MCF 10A (cell line): Measurements from ENCODE around the gene IGIP. TPM values are rescaled to one million over a fixed set of nuclear protein-coding genes. Genes with fewer than 3 reads are reported as not detected.
A peak's percentile ranks its signal among the peaks of the same experiment; 100 is the strongest.

ENCODE experiments used
- BruUV-seq: library from RNA; stranded (reverse); fragments of 400-500 nt; replicated peaks from 2 replicates; lab custom pipeline; 2021; lab: Mats Ljungman, UMichigan
- CTCF ChIA-PET: fragments of 300-600 bp; sonication (Branson Sonifier 250); formaldehyde crosslinking; extraction: SDS; loops from one replicate; lab custom pipeline; 2021; ENCODE audit warnings: antibody characterized with exemption, inconsistent platforms; lab: Yijun Ruan, JAX
- POLR2A ChIA-PET: fragments of 300-600, 350-650 bp; sonication (Branson Sonifier 250); formaldehyde crosslinking; extraction: SDS; loops from one replicate; lab custom pipeline; 2020; ENCODE audit warnings: antibody characterized with exemption, inconsistent platforms; lab: Yijun Ruan, JAX
- DNase-seq: peaks from one replicate; pipeline ENCODE4 v3.0.0-alpha.2; 2018; ENCODE audit not compliant: unreplicated experiment
- H3K27ac Mint-ChIP-seq: one replicate; pipeline ENCODE4 v1.8.0; 2022; ENCODE audit warnings: mild to moderate bottlenecking, low read depth, mixed read lengths; ENCODE audit not compliant: unreplicated experiment
- H3K27me3 Mint-ChIP-seq: one replicate; pipeline ENCODE4 v1.8.0; 2022; ENCODE audit warnings: mixed read lengths; ENCODE audit not compliant: insufficient read depth, unreplicated experiment
- H3K36me3 Mint-ChIP-seq: one replicate; pipeline ENCODE4 v1.8.0; 2022; ENCODE audit warnings: mild to moderate bottlenecking, moderate library complexity, mixed read lengths; ENCODE audit not compliant: insufficient read depth, unreplicated experiment
- H3K4me1 Mint-ChIP-seq: one replicate; pipeline ENCODE4 v1.8.0; 2022; ENCODE audit warnings: mixed read lengths; ENCODE audit not compliant: insufficient read depth, unreplicated experiment
- H3K4me3 Mint-ChIP-seq: one replicate; pipeline ENCODE4 v1.8.0; 2022; ENCODE audit warnings: mild to moderate bottlenecking, moderate library complexity, mixed read lengths; ENCODE audit not compliant: unreplicated experiment
- H3K9me3 Mint-ChIP-seq: one replicate; pipeline ENCODE4 v1.8.0; 2022; ENCODE audit warnings: mixed read lengths; ENCODE audit not compliant: unreplicated experiment
- CTCF ChIP-seq: fragments of 200-600 bp; IDR thresholded peaks from one replicate; pipeline ENCODE4 v1.8.0; 2022; ENCODE audit warnings: antibody characterized with exemption, mild to moderate bottlenecking; ENCODE audit not compliant: unreplicated experiment
- intact Hi-C: fragments of 100-400 bp; cut with micrococcal nuclease; formaldehyde crosslinking; loops from 2 replicates; pipeline ENCODE4 v1.14.1; 2022
- total RNA-seq: library from RNA; stranded (reverse); gene quantifications from 2 replicates; pipeline ENCODE4 v1.2.3, GENCODE V29; 2022

The IGIP gene
- total RNA-seq, 1 experiment from 2014 or later = 7.5 TPM

GRCh38 chr5:140174014-140174413 is 48.3 kb downstream of the IGIP start:
- H3K27me3 Mint-ChIP-seq = no peaks in the 10 kb centered on the region
- POLR2A ChIA-PET = interaction anchor here (0.7 to 5.2 kb wide), 17 partner anchors 8 to 227 kb away, joined by 3 to 48 read pairs (median 6); partner anchors contain the start of genes ANKHD1 and HBEGF

GRCh38 chr5:140174465-140175366 is 49.0 kb downstream of the IGIP start, which contains the start of gene CYSTM1:
Gene CYSTM1 (plus strand): TSS chr5:140175188. CDS start chr5:140194466, 19,278 bp downstream.
- no peaks in the 10 kb centered on the region for H3K27me3 Mint-ChIP-seq
- intact Hi-C loops = loop anchor here (2.0 to 5.0 kb wide), 3 partner anchors 48 to 173 kb away; partner anchors contain the start of gene HBEGF
- peak; percentile 98 for DNase-seq
- no peaks in the 10 kb centered on the region for H3K9me3 Mint-ChIP-seq
- H3K36me3 Mint-ChIP-seq = peaks cover 16% of the 10 kb centered on the region
- peak within 1 kb of the TSS; percentile 89 for H3K4me3 Mint-ChIP-seq
- TF ChIP-seq CTCF = no peak
- POLR2A ChIA-PET = interaction anchor here (0.6 to 5.2 kb wide), 27 partner anchors 9 to 227 kb away, joined by 3 to 48 read pairs (median 4); partner anchors contain the start of genes ANKHD1 and HBEGF
- CTCF ChIA-PET = interaction anchor here (0.8 to 1.6 kb wide), 7 partner anchors 30 to 177 kb away, joined by 3 to 5 read pairs (median 4); partner anchors contain the start of gene HBEGF
- H3K4me1 Mint-ChIP-seq = peaks cover 11% of the 10 kb centered on the region
- H3K27ac Mint-ChIP-seq = peak within 1 kb of the TSS; percentile 98
- BruUV-seq = TSS peak; percentile 77

More at GRCh38 chr5:140174014-140174413, 48.3 kb downstream of the IGIP start:
- Mint-ChIP-seq H3K27ac (peak overlapping the region; percentile 98), H3K4me1 (peaks cover 11% of the 10 kb centered on the region), H3K36me3 (peaks cover 16% of the 10 kb centered on the region), H3K4me3 (peak overlapping the region; percentile 89), H3K9me3 (no peaks in the 10 kb centered on the region)
- CTCF ChIA-PET = interaction anchor here (0.8 to 1.6 kb wide), 7 partner anchors 29 to 177 kb away, joined by 3 to 8 read pairs (median 4); partner anchors contain the start of gene HBEGF
- no peak for TF ChIP-seq CTCF
- no peak for DNase-seq
- intact Hi-C loops = loop anchor here (2.0 kb wide), 1 partner anchor 67 kb away; no protein-coding TSS in a partner anchor
- BruUV-seq = no TSS peak

- no peaks in the 10 kb centered on the region for H3K27me3 Mint-ChIP-seq
- H3K9me3 Mint-ChIP-seq = no peaks in the 10 kb centered on the region
- peaks cover 16% of the 10 kb centered on the region for H3K36me3 Mint-ChIP-seq
- DNase-seq = peak; percentile 65
- POLR2A ChIA-PET = interaction anchor here (0.7 to 5.2 kb wide), 23 partner anchors 10 to 226 kb away, joined by 3 to 48 read pairs (median 5); partner anchors contain the start of genes ANKHD1 and HBEGF
- peak overlapping the region; percentile 98 for H3K27ac Mint-ChIP-seq
- H3K4me1 Mint-ChIP-seq = peaks cover 11% of the 10 kb centered on the region
- CTCF ChIA-PET = interaction anchor here (0.5 to 1.6 kb wide), 4 partner anchors 61 to 176 kb away, joined by 3 to 4 read pairs (median 4); no protein-coding TSS in a partner anchor
- intact Hi-C loops = loop anchor here (2.0 to 5.0 kb wide), 3 partner anchors 47 to 172 kb away; partner anchors contain the start of gene HBEGF
- peak overlapping the region; percentile 89 for H3K4me3 Mint-ChIP-seq
- BruUV-seq = no TSS peak
- peak; percentile 28 for TF ChIP-seq CTCF
Measured at GRCh38 chr5:140175367-140176030, 49.8 kb downstream of the IGIP start.
